Neural progenitor cell (in vitro differentiated cells): ENCODE results near the gene DISC1. TPM values are rescaled to one million over a fixed set of nuclear protein-coding genes. Genes with fewer than 3 reads are reported as not detected.

Experiments used
- DNase-seq: peaks from one replicate; pipeline ENCODE4 v3.0.0-alpha.2; 2016; ENCODE audit warnings: low spot score
- H2AFZ ChIP-seq: fragments of 200-600 bp; sonication (generic); replicated peaks from 2 replicates; pipeline ENCODE4 v1.6.1; 2016; ENCODE audit warnings: antibody characterized with exemption
- H3F3A ChIP-seq: fragments of 200-600 bp; sonication (generic); 2 replicates; pipeline ENCODE4 v1.6.1; 2016; ENCODE audit warnings: antibody characterized with exemption, low read depth
- H3K27ac ChIP-seq: fragments of 200-600 bp; sonication (generic); 2 replicates; pipeline ENCODE4 v1.5.1; 2016; ENCODE audit warnings: mild to moderate bottlenecking
- H3K27me3 ChIP-seq: fragments of 200-600 bp; sonication (generic); 2 replicates; pipeline ENCODE4 v1.6.1; 2016; ENCODE audit warnings: mild to moderate bottlenecking, moderate library complexity
- H3K36me3 ChIP-seq: fragments of 200-600 bp; sonication (generic); 2 replicates; pipeline ENCODE4 v1.5.1; 2016
- H3K4me1 ChIP-seq: fragments of 200-600 bp; sonication (generic); 2 replicates; pipeline ENCODE4 v1.6.1; 2016; ENCODE audit warnings: mixed run types
- H3K4me2 ChIP-seq: fragments of 200-600 bp; sonication (generic); 2 replicates; pipeline ENCODE4 v1.6.1; 2016
- H3K4me3 ChIP-seq: fragments of 200-600 bp; sonication (generic); 2 replicates; pipeline ENCODE4 v1.5.1; 2016
- H3K79me2 ChIP-seq: fragments of 200-600 bp; sonication (generic); 2 replicates; pipeline ENCODE4 v1.6.1; 2016; ENCODE audit warnings: low read depth
- H3K9ac ChIP-seq: fragments of 200-600 bp; sonication (generic); 2 replicates; pipeline ENCODE4 v1.6.1; 2016
- H3K9me3 ChIP-seq: fragments of 200-600 bp; sonication (generic); 2 replicates; pipeline ENCODE4 v1.5.1; 2016; ENCODE audit warnings: low read depth
- H4K20me1 ChIP-seq: fragments of 200-600 bp; sonication (generic); 2 replicates; pipeline ENCODE4 v1.6.1; 2016; ENCODE audit warnings: low read depth
- H3K27ac Mint-ChIP-seq: 3 replicates; pipeline ENCODE4 v1.8.0; 2021; ENCODE audit warnings: mixed read lengths
- H3K27me3 Mint-ChIP-seq: 2 replicates; pipeline ENCODE4 v1.8.0; 2022; ENCODE audit warnings: low read depth, mild to moderate bottlenecking, inconsistent platforms, moderate library complexity, mixed read lengths; ENCODE audit not compliant: insufficient read depth
- H3K36me3 Mint-ChIP-seq: 3 replicates; pipeline ENCODE4 v1.8.0; 2021; ENCODE audit warnings: mixed read lengths
- H3K4me1 Mint-ChIP-seq: 3 replicates; pipeline ENCODE4 v1.8.0; 2021; ENCODE audit warnings: mixed read lengths
- H3K4me3 Mint-ChIP-seq: 3 replicates; pipeline ENCODE4 v1.8.0; 2021; ENCODE audit warnings: mild to moderate bottlenecking, moderate library complexity, mixed read lengths
- H3K9me3 Mint-ChIP-seq: 3 replicates; pipeline ENCODE4 v1.8.0; 2020; ENCODE audit warnings: mixed read lengths
- EZH2 ChIP-seq: fragments of 200-600 bp; sonication (generic); IDR thresholded peaks from 2 replicates; pipeline ENCODE4 v1.6.1; 2017; ENCODE audit warnings: antibody characterized with exemption, mild to moderate bottlenecking, moderate library complexity
- EZH2phosphoT487 ChIP-seq: fragments of 200-600 bp; sonication (generic); IDR thresholded peaks from 2 replicates; pipeline ENCODE4 v1.6.1; 2017; ENCODE audit warnings: antibody characterized with exemption
- total RNA-seq: library from RNA; depleted of rRNA; stranded (reverse); fragments of >200 nt; gene quantifications from 2 replicates; pipeline ENCODE4 v1.2.3, GENCODE V29; 2015; ENCODE audit warnings: low replicate concordance
- TF ChIP-seq, protein P1 (sequence below): fragments of 200-600 bp; sonication (generic); IDR thresholded peaks from 2 replicates; pipeline ENCODE4 v1.5.1; 2017; ENCODE audit warnings: antibody characterized with exemption, mild to moderate bottlenecking

Gene DISC1
- total RNA-seq, 1 donor from 2014 or later: 1.8 TPM

DNA sequence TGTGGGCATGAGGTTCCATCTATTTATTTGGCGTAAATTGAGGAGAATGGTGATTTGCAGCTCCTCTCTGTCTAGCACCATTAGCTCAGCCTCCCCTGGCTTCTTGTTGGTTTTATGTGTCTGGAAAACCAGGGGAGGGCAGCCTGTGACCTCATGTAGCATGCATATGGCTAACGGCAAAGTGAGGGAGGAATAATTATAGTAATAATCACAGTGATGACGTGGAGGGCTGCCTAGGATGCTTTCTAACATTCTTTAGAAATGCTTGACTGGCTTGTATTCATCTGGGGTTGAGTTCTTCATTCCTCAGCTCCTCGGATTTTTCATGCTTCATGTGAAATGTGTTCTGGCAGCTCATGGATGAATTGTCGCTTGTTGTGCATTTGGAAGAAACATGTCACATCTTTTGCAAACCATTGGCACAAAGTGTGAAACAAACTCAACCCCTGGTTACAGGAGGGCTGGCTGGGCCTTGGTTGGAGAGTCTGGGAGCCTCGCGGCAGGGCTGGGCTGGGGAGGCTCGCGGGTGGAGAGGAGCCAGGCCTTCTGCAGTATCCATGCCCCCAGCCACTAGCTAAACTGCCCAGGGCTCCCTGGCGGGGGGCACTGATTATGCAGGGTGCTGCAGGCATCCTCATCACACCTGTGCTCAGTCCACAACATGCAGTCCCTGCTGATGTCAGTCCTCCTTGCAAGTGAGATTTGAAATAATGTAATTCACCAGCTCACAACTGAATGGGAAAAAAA is 149.6 kb downstream of the DISC1 start:
- Histone ChIP-seq H3F3A (no peaks in the 10 kb centered on the region), H3K4me2 (no peak overlapping the region), H3K27ac (no peak overlapping the region), H3K27me3 (no peaks in the 10 kb centered on the region), H4K20me1 (no peaks in the 10 kb centered on the region), H2AFZ (no peak overlapping the region), H3K9me3 (no peaks in the 10 kb centered on the region), H3K4me3 (no peak overlapping the region), H3K36me3 (no peaks in the 10 kb centered on the region), H3K79me2 (no peaks in the 10 kb centered on the region), H3K4me1 (no peaks in the 10 kb centered on the region), H3K9ac (no peak overlapping the region)
- Mint-ChIP-seq H3K4me3 (no peak overlapping the region), H3K27me3 (peaks cover 2% of the 10 kb centered on the region), H3K4me1 (peaks cover 34% of the 10 kb centered on the region), H3K9me3 (peaks cover 3% of the 10 kb centered on the region), H3K27ac (peak overlapping the region; percentile 83), H3K36me3 (peaks cover 7% of the 10 kb centered on the region)
- no peak for DNase-seq
- no peak for TF ChIP-seq EZH2phosphoT487
- TF ChIP-seq, protein P1, sequence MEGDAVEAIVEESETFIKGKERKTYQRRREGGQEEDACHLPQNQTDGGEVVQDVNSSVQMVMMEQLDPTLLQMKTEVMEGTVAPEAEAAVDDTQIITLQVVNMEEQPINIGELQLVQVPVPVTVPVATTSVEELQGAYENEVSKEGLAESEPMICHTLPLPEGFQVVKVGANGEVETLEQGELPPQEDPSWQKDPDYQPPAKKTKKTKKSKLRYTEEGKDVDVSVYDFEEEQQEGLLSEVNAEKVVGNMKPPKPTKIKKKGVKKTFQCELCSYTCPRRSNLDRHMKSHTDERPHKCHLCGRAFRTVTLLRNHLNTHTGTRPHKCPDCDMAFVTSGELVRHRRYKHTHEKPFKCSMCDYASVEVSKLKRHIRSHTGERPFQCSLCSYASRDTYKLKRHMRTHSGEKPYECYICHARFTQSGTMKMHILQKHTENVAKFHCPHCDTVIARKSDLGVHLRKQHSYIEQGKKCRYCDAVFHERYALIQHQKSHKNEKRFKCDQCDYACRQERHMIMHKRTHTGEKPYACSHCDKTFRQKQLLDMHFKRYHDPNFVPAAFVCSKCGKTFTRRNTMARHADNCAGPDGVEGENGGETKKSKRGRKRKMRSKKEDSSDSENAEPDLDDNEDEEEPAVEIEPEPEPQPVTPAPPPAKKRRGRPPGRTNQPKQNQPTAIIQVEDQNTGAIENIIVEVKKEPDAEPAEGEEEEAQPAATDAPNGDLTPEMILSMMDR: no peak
- TF ChIP-seq EZH2: no peak

DNA sequence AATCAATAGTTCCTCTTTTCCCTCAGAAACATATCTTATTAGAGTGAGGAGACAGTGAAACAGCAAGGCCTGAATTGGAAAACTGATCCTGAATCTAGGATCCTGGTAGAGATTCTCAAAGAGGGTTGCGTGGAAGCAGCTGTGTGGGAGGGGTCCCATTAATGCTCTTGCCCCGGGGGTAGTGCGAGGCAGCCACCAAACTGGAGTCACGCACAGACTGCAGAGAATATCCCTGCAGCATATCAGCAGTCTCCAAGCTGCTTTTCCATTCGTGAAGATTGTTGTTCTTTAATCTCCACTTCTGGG is 150.1 kb downstream of the DISC1 start:
- Histone ChIP-seq H3K4me1 (no peaks in the 10 kb centered on the region), H3K9ac (no peak overlapping the region), H3K79me2 (no peaks in the 10 kb centered on the region), H2AFZ (no peak overlapping the region), H3K9me3 (no peaks in the 10 kb centered on the region), H3K27ac (no peak overlapping the region), H3K27me3 (no peaks in the 10 kb centered on the region), H3F3A (no peaks in the 10 kb centered on the region), H3K36me3 (no peaks in the 10 kb centered on the region), H3K4me3 (no peak overlapping the region), H3K4me2 (no peak overlapping the region), H4K20me1 (no peaks in the 10 kb centered on the region)
- no peak for DNase-seq
- Mint-ChIP-seq H3K4me3 (no peak overlapping the region), H3K9me3 (peaks cover 3% of the 10 kb centered on the region), H3K36me3 (peaks cover 7% of the 10 kb centered on the region), H3K27me3 (peaks cover 2% of the 10 kb centered on the region), H3K27ac (peak overlapping the region; percentile 33), H3K4me1 (peaks cover 32% of the 10 kb centered on the region)
- TF ChIP-seq EZH2: no peak
- TF ChIP-seq, protein P1: no peak

DNA sequence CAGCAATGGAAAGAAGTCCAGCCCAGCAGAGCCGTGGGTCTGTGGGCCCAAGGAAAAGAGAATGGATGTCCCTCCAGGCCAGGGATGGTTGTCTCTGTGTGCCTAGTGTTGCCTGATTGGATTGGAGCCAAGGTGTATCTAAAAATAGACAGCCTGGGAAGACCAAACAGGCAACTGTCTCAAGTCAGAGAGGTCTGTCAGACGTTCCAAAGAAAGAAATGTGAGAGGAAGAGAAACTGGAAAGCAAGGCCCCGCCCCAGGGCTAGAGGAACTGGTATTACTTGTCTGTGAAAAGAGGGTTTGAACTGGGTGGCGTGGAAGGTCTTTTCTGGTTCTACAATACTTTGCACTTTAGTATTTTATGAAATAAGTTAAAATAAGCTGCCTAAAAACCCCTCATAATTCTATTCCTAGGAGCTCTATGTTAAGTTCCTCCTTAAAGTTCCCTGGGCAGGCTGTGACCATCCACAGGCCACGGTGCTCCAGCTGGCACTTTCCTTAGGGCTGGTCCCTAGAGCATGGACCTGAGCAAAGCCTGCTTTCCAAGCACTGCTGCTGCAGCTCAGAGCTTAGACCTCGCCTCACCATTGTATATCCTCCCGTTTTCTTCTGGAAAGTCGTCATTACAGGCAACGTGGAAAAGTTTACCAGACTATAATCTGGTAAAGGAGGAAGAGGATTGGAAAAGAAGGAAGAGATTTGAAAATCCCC is 151.6 kb downstream of the DISC1 start:
- H3K27me3 ChIP-seq: no peaks in the 10 kb centered on the region
- TF ChIP-seq, protein P1: no peak
- no peak for TF ChIP-seq EZH2
- TF ChIP-seq EZH2phosphoT487: no peak
- H3K36me3 Mint-ChIP-seq: peaks cover 7% of the 10 kb centered on the region
- H3K36me3 ChIP-seq: no peaks in the 10 kb centered on the region
- H3K9me3 ChIP-seq: no peaks in the 10 kb centered on the region
- H4K20me1 ChIP-seq: no peaks in the 10 kb centered on the region
- H3K4me2 ChIP-seq: no peak overlapping the region
- H3K4me3 Mint-ChIP-seq: no peak overlapping the region
- peaks cover 3% of the 10 kb centered on the region for H3K9me3 Mint-ChIP-seq
- H3K27me3 Mint-ChIP-seq: peaks cover 2% of the 10 kb centered on the region
- no peak overlapping the region for H3K4me3 ChIP-seq
- H3F3A ChIP-seq: no peaks in the 10 kb centered on the region
- H3K4me1 Mint-ChIP-seq: peaks cover 32% of the 10 kb centered on the region
- no peak for DNase-seq
- no peaks in the 10 kb centered on the region for H3K79me2 ChIP-seq
- H3K4me1 ChIP-seq: no peaks in the 10 kb centered on the region
- no peak overlapping the region for H3K27ac ChIP-seq
- no peak overlapping the region for H3K27ac Mint-ChIP-seq
- H2AFZ ChIP-seq: no peak overlapping the region
- H3K9ac ChIP-seq: no peak overlapping the region
